IPS-15b (cell line): Measurements from ENCODE around the gene NAMPT.

Experiments used
- H3K27me3 ChIP-seq: one replicate; pipeline ENCODE4 v1.6.1; 2013; ENCODE audit warnings: low read length; ENCODE audit not compliant: control insufficient read depth, insufficient read depth
- H3K36me3 ChIP-seq: one replicate; pipeline ENCODE4 v1.6.1; 2013; ENCODE audit warnings: low read length; ENCODE audit not compliant: control insufficient read depth, insufficient read depth
- H3K4me1 ChIP-seq: one replicate; pipeline ENCODE4 v1.6.1; 2013; ENCODE audit warnings: mild to moderate bottlenecking, low read length; ENCODE audit not compliant: control insufficient read depth, insufficient read depth
- H3K4me3 ChIP-seq: one replicate; pipeline ENCODE4 v1.5.1; 2013; ENCODE audit warnings: low read depth, low read length
- H3K9ac ChIP-seq: one replicate; pipeline ENCODE4 v1.6.1; 2013; ENCODE audit warnings: low read depth, mild to moderate bottlenecking, low read length
- H3K9me3 ChIP-seq: one replicate; pipeline ENCODE4 v1.6.1; 2013; ENCODE audit warnings: mild to moderate bottlenecking, low read length; ENCODE audit not compliant: control insufficient read depth, insufficient read depth

The NAMPT gene

GRCh38 chr7:106262221-106262881 lies 22.4 kb downstream of the NAMPT start:
- H3K9ac ChIP-seq: no peak overlapping the region
- H3K4me3 ChIP-seq: no peak overlapping the region
- H3K36me3 ChIP-seq: peaks cover 2% of the 10 kb centered on the region
- peaks cover 5% of the 10 kb centered on the region for H3K4me1 ChIP-seq
- H3K9me3 ChIP-seq: no peaks in the 10 kb centered on the region
- no peaks in the 10 kb centered on the region for H3K27me3 ChIP-seq

- H3K4me3 ChIP-seq: no peak overlapping the region
- peaks cover 5% of the 10 kb centered on the region for H3K4me1 ChIP-seq
- H3K36me3 ChIP-seq: peaks cover 2% of the 10 kb centered on the region
These were observed 24.6 kb downstream of the NAMPT start for GRCh38 chr7:106260136-106260561.

DNA sequence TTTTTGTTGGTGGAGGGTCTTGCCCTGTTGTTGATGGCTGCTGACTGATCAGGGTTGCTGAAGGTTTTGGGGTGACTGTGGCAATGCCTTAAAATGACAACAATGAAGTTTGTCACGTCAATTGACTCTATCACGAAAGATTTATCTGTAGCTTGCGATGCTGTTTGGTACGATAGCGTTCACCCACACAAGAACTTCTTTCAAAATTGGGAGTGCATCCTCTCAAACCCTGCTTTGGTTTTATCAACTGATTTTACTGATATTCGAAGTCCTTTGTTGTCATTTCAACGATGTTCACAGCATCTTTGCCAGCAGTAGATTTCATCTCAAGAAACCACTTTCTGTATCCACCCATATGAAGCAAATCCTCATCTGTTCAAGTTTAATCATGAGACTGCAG lies 26.0 kb downstream of the NAMPT start:
- Histone ChIP-seq H3K36me3 (peaks cover 2% of the 10 kb centered on the region), H3K27me3 (no peaks in the 10 kb centered on the region), H3K9ac (no peak overlapping the region), H3K4me1 (peaks cover 5% of the 10 kb centered on the region), H3K4me3 (no peak overlapping the region), H3K9me3 (no peaks in the 10 kb centered on the region)

More at GRCh38 chr7:106260136-106260561, 24.6 kb downstream of the NAMPT start:
- no peaks in the 10 kb centered on the region for H3K27me3 ChIP-seq
- H3K9me3 ChIP-seq: no peaks in the 10 kb centered on the region
- H3K9ac ChIP-seq: no peak overlapping the region

GRCh38 chr7:106257752-106258151 lies 27.0 kb downstream of the NAMPT start:
- Histone ChIP-seq H3K9ac (no peak overlapping the region), H3K4me1 (peaks cover 5% of the 10 kb centered on the region), H3K36me3 (no peaks in the 10 kb centered on the region), H3K27me3 (no peaks in the 10 kb centered on the region), H3K4me3 (no peak overlapping the region), H3K9me3 (no peaks in the 10 kb centered on the region)

DNA sequence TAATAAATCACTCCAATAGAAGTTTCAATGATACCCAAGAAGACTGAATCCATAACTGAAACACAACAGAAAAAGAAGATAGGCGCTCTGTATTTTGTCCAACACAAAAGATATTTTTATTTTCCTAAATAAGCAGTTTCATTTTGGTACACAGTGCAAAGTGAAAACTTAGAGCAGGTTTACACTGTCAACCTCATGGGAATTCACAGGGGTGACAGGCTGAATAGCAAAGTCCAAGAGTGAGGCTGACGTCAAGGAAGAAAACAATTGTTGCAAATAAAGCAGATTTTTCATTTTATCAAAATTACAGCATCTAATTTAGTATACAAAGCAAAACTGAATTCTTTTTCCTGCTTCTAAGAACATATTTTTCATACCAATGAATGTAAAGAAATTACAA lies 28.6 kb downstream of the NAMPT start:
- H3K36me3 ChIP-seq: peaks cover under 1% of the 10 kb centered on the region
- no peaks in the 10 kb centered on the region for H3K27me3 ChIP-seq
- peaks cover 5% of the 10 kb centered on the region for H3K4me1 ChIP-seq

GRCh38 chr7:106255246-106255645 lies 29.5 kb downstream of the NAMPT start:
- H3K9ac ChIP-seq: no peak overlapping the region
- H3K9me3 ChIP-seq: no peaks in the 10 kb centered on the region
- no peaks in the 10 kb centered on the region for H3K4me1 ChIP-seq
- no peak overlapping the region for H3K4me3 ChIP-seq
- no peaks in the 10 kb centered on the region for H3K27me3 ChIP-seq
- peaks cover 5% of the 10 kb centered on the region for H3K36me3 ChIP-seq

More for the DNA sequence above, 28.6 kb downstream of the NAMPT start:
- Histone ChIP-seq H3K4me3 (no peak overlapping the region), H3K9ac (no peak overlapping the region), H3K9me3 (no peaks in the 10 kb centered on the region)

DNA sequence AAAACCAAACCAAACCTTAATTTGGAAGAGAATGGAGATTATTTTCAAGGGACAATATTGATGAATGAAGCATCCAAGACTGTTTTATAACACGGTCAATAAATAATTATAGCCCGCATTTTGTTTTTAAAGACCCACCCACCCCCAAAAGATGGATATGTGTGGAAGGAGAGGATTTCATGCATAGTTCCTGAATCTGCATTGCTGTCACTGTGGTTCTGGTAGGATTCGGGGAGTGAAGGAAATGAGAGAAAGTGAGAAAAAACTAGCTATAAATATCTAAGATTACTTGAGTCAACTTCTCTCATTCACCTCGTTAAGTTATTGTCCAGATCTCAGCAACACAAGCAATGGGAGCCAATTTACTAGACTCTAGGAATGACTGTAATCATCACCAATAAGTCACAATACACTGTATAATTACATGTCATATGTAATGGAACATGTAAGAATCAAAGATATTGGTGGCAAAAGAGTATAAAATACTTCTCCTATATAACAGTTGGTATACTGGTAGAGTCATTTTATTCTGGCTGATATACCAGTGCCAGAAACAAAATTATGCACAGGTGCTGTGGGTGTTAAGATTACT lies 30.2 kb downstream of the NAMPT start:
- peaks cover 5% of the 10 kb centered on the region for H3K36me3 ChIP-seq
- H3K4me3 ChIP-seq: no peak overlapping the region
- H3K9ac ChIP-seq: no peak overlapping the region
- H3K4me1 ChIP-seq: no peaks in the 10 kb centered on the region
- H3K9me3 ChIP-seq: no peaks in the 10 kb centered on the region
- H3K27me3 ChIP-seq: no peaks in the 10 kb centered on the region

- Histone ChIP-seq H3K36me3 (peaks cover 5% of the 10 kb centered on the region), H3K4me1 (no peaks in the 10 kb centered on the region), H3K9ac (no peak overlapping the region), H3K4me3 (no peak overlapping the region), H3K9me3 (peaks cover 2% of the 10 kb centered on the region), H3K27me3 (no peaks in the 10 kb centered on the region)
These were observed 32.2 kb downstream of the NAMPT start for GRCh38 chr7:106252568-106252967.

- no peaks in the 10 kb centered on the region for H3K4me1 ChIP-seq
- H3K9me3 ChIP-seq: peaks cover 2% of the 10 kb centered on the region
- no peak overlapping the region for H3K4me3 ChIP-seq
- H3K9ac ChIP-seq: no peak overlapping the region
- no peaks in the 10 kb centered on the region for H3K27me3 ChIP-seq
- H3K36me3 ChIP-seq: peaks cover 5% of the 10 kb centered on the region
These were observed 35.3 kb downstream of the NAMPT start for GRCh38 chr7:106249488-106249887.

DNA sequence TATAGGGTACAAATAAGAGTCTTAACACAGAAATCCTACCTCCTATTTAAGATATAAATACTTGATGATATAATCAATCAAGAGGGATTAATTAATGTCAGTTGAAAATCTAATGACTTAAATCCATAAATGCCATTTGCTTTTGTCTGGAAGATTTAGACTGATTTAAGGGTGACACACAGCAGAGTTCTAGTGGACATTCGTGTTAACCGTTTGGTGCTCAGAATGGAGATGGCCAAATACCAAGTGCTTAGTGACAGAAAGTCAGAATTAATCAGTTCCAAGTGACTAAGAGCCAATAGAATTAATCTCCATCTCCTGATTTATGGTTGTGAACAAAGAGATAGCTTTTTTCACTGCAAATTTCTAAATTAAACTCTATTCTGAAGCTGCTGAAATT lies 36.2 kb downstream of the NAMPT start:
- H3K36me3 ChIP-seq: peaks cover 5% of the 10 kb centered on the region
- H3K9ac ChIP-seq: no peak overlapping the region
- H3K4me1 ChIP-seq: no peaks in the 10 kb centered on the region
- no peaks in the 10 kb centered on the region for H3K27me3 ChIP-seq
- peaks cover 2% of the 10 kb centered on the region for H3K9me3 ChIP-seq
- no peak overlapping the region for H3K4me3 ChIP-seq

DNA sequence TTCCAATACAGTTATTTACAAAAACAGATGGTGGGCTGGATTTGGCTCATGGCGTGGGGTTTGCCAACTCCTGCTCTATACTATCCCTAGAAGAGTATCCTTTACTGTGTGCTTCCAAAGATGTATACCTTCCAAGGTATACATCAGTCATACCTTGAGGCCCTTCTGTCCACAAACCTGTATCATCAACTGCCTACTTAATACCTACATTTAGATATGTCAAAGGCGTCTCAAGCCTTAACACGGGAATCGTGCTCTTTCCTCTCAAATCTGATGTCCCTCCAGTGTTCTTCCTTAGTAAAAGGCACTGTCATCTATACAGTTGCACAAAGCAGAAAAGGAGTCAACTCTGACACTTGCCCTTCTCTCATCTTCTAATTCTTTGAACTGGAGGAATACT lies 36.9 kb downstream of the NAMPT start:
- H3K4me3 ChIP-seq: no peak overlapping the region
- H3K36me3 ChIP-seq: peaks cover 5% of the 10 kb centered on the region
- peaks cover 2% of the 10 kb centered on the region for H3K9me3 ChIP-seq
- no peaks in the 10 kb centered on the region for H3K4me1 ChIP-seq
- H3K9ac ChIP-seq: no peak overlapping the region
- H3K27me3 ChIP-seq: no peaks in the 10 kb centered on the region
